HEK293T (cell line): Measurements from ENCODE around the gene OR4D1.

ENCODE experiments used
- ELF4 ChIP-seq: fragments of 450-650 bp; IDR thresholded peaks from 2 replicates; pipeline ENCODE4 v1.6.1; 2017; ENCODE audit warnings: antibody characterized with exemption
- FOXK2 ChIP-seq: fragments of 450-650 bp; IDR thresholded peaks from 2 replicates; pipeline ENCODE4 v1.6.1; 2016; ENCODE audit warnings: mild to moderate bottlenecking
- LEF1 ChIP-seq: fragments of 450-650 bp; IDR thresholded peaks from 2 replicates; pipeline ENCODE4 v1.6.1; 2017; ENCODE audit warnings: mild to moderate bottlenecking, borderline replicate concordance
- SP1 ChIP-seq: fragments of 450-650 bp; IDR thresholded peaks from 2 replicates; pipeline ENCODE4 v1.6.1; 2017
- SUZ12 ChIP-seq: fragments of 450-650 bp; IDR thresholded peaks from 2 replicates; pipeline ENCODE4 v1.6.1; 2016; ENCODE audit warnings: mild to moderate bottlenecking

GRCh38 chr17:58208344-58208743 is 60.2 kb downstream of the OR4D1 start:
- TF ChIP-seq ELF4 = no peak
- no peak for TF ChIP-seq LEF1
- TF ChIP-seq SUZ12 = no peak
- TF ChIP-seq SP1 = no peak
- no peak for TF ChIP-seq FOXK2
